ENCODE measurements around the gene RPS2.
"Not testable (repeated sequence)": the region's sequence is repeated elsewhere in the genome, so short reads cannot be mapped to it uniquely, and the experiment has no call there.

RPS2 gene

GRCh38 chr16:1962161-1963153, 2.2 kb downstream of the RPS2 start:
- DNase-seq (ENCODE audit: low spot score): not testable (repeated sequence)

GRCh38 chr16:1961651-1962067, 3.0 kb downstream of the RPS2 start:
- DNase-seq (ENCODE audit: low spot score): no peak

- DNase-seq (ENCODE audit: low spot score): no peak
Measured at GRCh38 chr16:1960665-1961630, 3.7 kb downstream of the RPS2 start.

GRCh38 chr16:1959269-1960039, 5.2 kb downstream of the RPS2 start, which contains the start of gene NDUFB10:
NDUFB10 (plus strand) TSS chr16:1959538; CDS start chr16:1959625, 87 bp downstream.
- DNase-seq (ENCODE audit: low spot score): peak; percentile 75

- no peak for DNase-seq (ENCODE audit: low spot score)
Measured at GRCh38 chr16:1958715-1959268, 5.8 kb downstream of the RPS2 start.

- DNase-seq (ENCODE audit: low spot score): not testable (repeated sequence)
Measured at GRCh38 chr16:1958143-1958491, 6.5 kb downstream of the RPS2 start.

GRCh38 chr16:1957434-1958142, 7.0 kb downstream of the RPS2 start:
- not testable (repeated sequence) for DNase-seq (ENCODE audit: low spot score)

- no peak for DNase-seq (ENCODE audit: low spot score)
Measured at GRCh38 chr16:1953734-1954133, 10.9 kb downstream of the RPS2 start.

- DNase-seq (ENCODE audit: low spot score): no peak
Measured at GRCh38 chr16:1950559-1950958, 14.1 kb downstream of the RPS2 start.

- DNase-seq (ENCODE audit: low spot score): no peak
Measured at GRCh38 chr16:1950047-1950446, 14.6 kb downstream of the RPS2 start.

- no peak for DNase-seq (ENCODE audit: low spot score)
Measured at GRCh38 chr16:1949507-1949906, 15.1 kb downstream of the RPS2 start.

GRCh38 chr16:1947369-1947670, 17.3 kb downstream of the RPS2 start:
- no peak for DNase-seq (ENCODE audit: low spot score)

- DNase-seq (ENCODE audit: low spot score): no peak
Measured at GRCh38 chr16:1946495-1947368, 17.9 kb downstream of the RPS2 start.

GRCh38 chr16:1945559-1946391, 18.9 kb downstream of the RPS2 start:
- DNase-seq (ENCODE audit: low spot score): no peak

- no peak for DNase-seq (ENCODE audit: low spot score)
Measured at GRCh38 chr16:1944612-1945199, 19.9 kb downstream of the RPS2 start.

GRCh38 chr16:1942810-1943726, 21.6 kb downstream of the RPS2 start, which contains the start of gene MSRB1:
MSRB1 (minus strand) TSS chr16:1943199; CDS start chr16:1943156, 43 bp downstream.
- peak; percentile 99 for DNase-seq (ENCODE audit: low spot score)

GRCh38 chr16:1942047-1942809, 22.4 kb downstream of the RPS2 start:
- no peak for DNase-seq (ENCODE audit: low spot score)

All from COLO829 (cell line).